ENCODE data around the gene SLC16A4.

DNA sequence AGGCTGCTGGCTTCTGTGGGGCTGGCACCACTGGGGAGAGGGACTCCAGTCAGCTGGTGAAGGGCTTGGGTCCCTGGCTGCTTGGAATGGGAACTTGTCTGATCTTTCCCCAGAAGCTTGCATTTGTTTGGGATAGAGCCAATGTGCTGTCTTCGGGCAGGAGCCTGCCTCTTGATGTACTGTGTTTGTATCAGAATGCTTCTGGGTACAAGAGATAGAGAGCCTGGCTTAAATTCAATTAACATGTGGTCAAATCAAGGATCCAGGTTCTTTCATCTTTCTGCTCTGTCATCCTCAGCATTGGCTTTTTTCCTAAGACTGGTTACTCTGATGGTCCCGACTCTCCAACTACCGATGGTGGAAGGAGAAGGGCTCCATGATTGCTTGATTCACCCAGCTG lies 44.1 kb upstream of the SLC16A4 start:
- TF ChIP-seq RAD51 (IDR thresholded peaks at IDR 0.05) = no peak
- TF ChIP-seq ZNF274 (IDR thresholded peaks at IDR 0.05; ENCODE audit: insufficient read depth, insufficient read length) = no peak
